Kidney (tissue), 14 donors: Measurements from ENCODE around the gene UQCC2. TPM values are rescaled to one million over a fixed set of nuclear protein-coding genes. Genes with fewer than 3 reads are reported as not detected.

Experiments used
- DNase-seq, 5 donors: peaks; one replicate each; pipeline ENCODE4 v3.0.0-alpha.2; 2013 to 2020
- FAIRE-seq: peaks from 2 replicates; lab custom pipeline; 2012; peaks lifted over from hg19 to GRCh38; lab: Jason Lieb, UNC
- H3K27ac ChIP-seq, 2 donors: one replicate each; pipeline ENCODE4 v1.7.0; 2013; ENCODE audit warnings: low read depth in 2 of 2, low read length in 2 of 2, inconsistent platforms in 1 of 2
- H3K27me3 ChIP-seq: one replicate; pipeline ENCODE4 v1.7.1; 2013; ENCODE audit warnings: low read length, inconsistent platforms; ENCODE audit not compliant: control insufficient read depth, insufficient read depth
- H3K36me3 ChIP-seq, 3 donors: one replicate each; pipeline versions ENCODE4 v1.7.0 to v1.7.1; 2013; ENCODE audit warnings: low read length in 3 of 3, control low read depth in 1 of 3, inconsistent platforms in 1 of 3; ENCODE audit not compliant: insufficient read depth in 3 of 3, control insufficient read depth in 2 of 3
- H3K4me1 ChIP-seq, 3 donors: one replicate each; pipeline versions ENCODE4 v1.7.0 to v1.7.1; 2013; ENCODE audit warnings: low read length in 3 of 3, inconsistent platforms in 1 of 3, low read depth in 1 of 3; ENCODE audit not compliant: control insufficient read depth in 2 of 3, insufficient read depth in 2 of 3
- H3K4me3 ChIP-seq, 3 donors: one replicate each; pipeline versions ENCODE4 v1.7.0 to v1.8.1; 2013; ENCODE audit warnings: low read length in 3 of 3, control low read depth in 1 of 3, inconsistent platforms in 1 of 3
- H3K9ac ChIP-seq, 3 donors: one replicate each; pipeline versions ENCODE4 v1.7.0 to v1.7.1; 2013; ENCODE audit warnings: low read length in 3 of 3, control low read depth in 1 of 3, inconsistent platforms in 1 of 3
- H3K9me3 ChIP-seq, 3 donors: one replicate each; pipeline versions ENCODE4 v1.7.0 to v1.7.1; 2013; ENCODE audit warnings: low read length in 3 of 3, control low read depth in 1 of 3, inconsistent platforms in 1 of 3; ENCODE audit not compliant: control insufficient read depth in 2 of 3, insufficient read depth in 1 of 3
- CTCF ChIP-seq: IDR thresholded peaks from 3 replicates; pipeline ENCODE4 v1.5.1; 2012; ENCODE audit warnings: mild to moderate bottlenecking, moderate library complexity, borderline replicate concordance; ENCODE audit not compliant: insufficient read depth; ENCODE audit errors: extremely low read depth
- intact Hi-C: fragments of 100-400 bp; cut with DNase I; formaldehyde crosslinking; loops from one replicate; pipeline ENCODE4 v1.11.1; 2022
- microRNA-seq: library from miRNA; unstranded; fragments of <30 nt; microRNA quantifications from one replicate; pipeline ENCODE4 v1.2.0, GENCODE V29; 2020
- polyA plus RNA-seq: library from polyadenylated mRNA; stranded (reverse); fragments of 350-450 nt; fragmentation: Illumina TruSeq; extraction: RNeasy Lipid Tissue Mini Kit (QIAGEN cat#74804); gene quantifications from one replicate; pipeline ENCODE4 v1.2.3, GENCODE V29; 2014; ENCODE audit warnings: low read depth, low replicate concordance; ENCODE audit not compliant: insufficient read depth
- total RNA-seq: library from RNA; stranded (reverse); fragmentation: NEBNext Ultra II Directional; extraction: Animal tissue kit (Norgen Biotek cat#: 25700); gene quantifications from one replicate; pipeline ENCODE4 v1.2.1, GENCODE V29; 2021
- donor health status: control.
- donor health status: control.
- donor health status: control.
- donor health status: control.
- donor health status: control.
- donor health status: DM: yes; HTN: yes; CAD: no.
- donor health status: Normal renal cell carcinoma (clear cell type).

UQCC2 gene
- total and polyA plus RNA-seq, 2 donors from 2014 or later, result 39.6 to 189 TPM

GRCh38 chr6:33652002-33652401 lies 59.5 kb downstream of the UQCC2 start:
- FAIRE-seq, result no peak
- intact Hi-C loops, result no loop called here
- H3K36me3 ChIP-seq, result no peaks in the 10 kb centered on the region
- TF ChIP-seq CTCF, result no peak
- H3K27me3 ChIP-seq, result no peaks in the 10 kb centered on the region
- no peak for DNase-seq
- no peak overlapping the region for H3K27ac ChIP-seq
- H3K4me3 ChIP-seq, result no peak overlapping the region
- no peak overlapping the region for H3K9ac ChIP-seq
- no peaks in the 10 kb centered on the region for H3K9me3 ChIP-seq
- no peaks in the 10 kb centered on the region for H3K4me1 ChIP-seq

- DNase-seq, result no peak
- Histone ChIP-seq H3K9me3 (no peaks in the 10 kb centered on the region), H3K4me3 (no peak overlapping the region), H3K9ac (no peak overlapping the region), H3K4me1 (no peaks in the 10 kb centered on the region), H3K36me3 (no peaks in the 10 kb centered on the region), H3K27me3 (no peaks in the 10 kb centered on the region), H3K27ac (no peak overlapping the region)
- no peak for FAIRE-seq
- no peak for TF ChIP-seq CTCF
- intact Hi-C loops, result no loop called here
Measured at GRCh38 chr6:33651403-33651802, 60.1 kb downstream of the UQCC2 start.

Small RNA genes within 50 kb of the gene (microRNA-seq; reads per million reads assigned to microRNA genes)
- 1.0 reads per million for gene MIR3934

Other genes starting within 250 kb of the UQCC2 start
- gene BAK1, start 131.4 kb downstream of the UQCC2 start, total RNA-seq, result 22.3 TPM
- gene BAK1, start 131.4 kb downstream of the UQCC2 start, polyA plus RNA-seq, result 26.7 TPM
- gene ITPR3, start 90.4 kb downstream of the UQCC2 start, total RNA-seq, result 86.3 TPM
- gene ITPR3, start 90.4 kb downstream of the UQCC2 start, polyA plus RNA-seq, result 4.2 TPM
- gene IP6K3, start 35.2 kb upstream of the UQCC2 start, total RNA-seq, result 0.47 TPM
- 4.0 TPM for gene IP6K3, start 35.2 kb upstream of the UQCC2 start, polyA plus RNA-seq
- gene LEMD2, start 77.4 kb upstream of the UQCC2 start, total RNA-seq, result 57.1 TPM
- gene LEMD2, start 77.4 kb upstream of the UQCC2 start, polyA plus RNA-seq, result 36.4 TPM
- not detected for gene MLN, start 92.3 kb upstream of the UQCC2 start, total RNA-seq
- gene MLN, start 92.3 kb upstream of the UQCC2 start, polyA plus RNA-seq, result not detected